ENCODE measurements around the gene LSM4.

Gene LSM4

GRCh38 chr19:18292810-18293641, 29.9 kb downstream of the LSM4 start:
- DNase-seq (ENCODE audit: low read depth in 1 of 2, low spot score in 1 of 2) = no peak

DNA sequence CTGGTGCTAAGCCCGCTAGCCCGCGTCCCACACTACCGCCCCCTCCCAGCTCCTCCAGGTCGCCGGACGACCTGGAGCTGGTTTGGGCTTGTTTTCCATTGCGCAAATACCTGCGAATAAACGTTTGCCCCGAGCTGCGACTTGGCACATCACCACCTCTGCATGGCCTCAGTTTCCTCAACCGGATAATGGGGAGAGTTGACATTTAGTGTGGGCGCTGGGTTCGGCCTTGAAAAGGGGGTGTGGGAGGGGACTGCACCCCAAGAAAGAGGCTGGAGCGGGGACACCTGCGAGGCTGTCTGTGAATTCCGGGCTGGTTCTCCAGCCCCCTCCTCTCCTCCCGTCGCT, 30.4 kb downstream of the LSM4 start:
- DNase-seq (ENCODE audit: low read depth in 1 of 2, low spot score in 1 of 2) = no peak

DNA sequence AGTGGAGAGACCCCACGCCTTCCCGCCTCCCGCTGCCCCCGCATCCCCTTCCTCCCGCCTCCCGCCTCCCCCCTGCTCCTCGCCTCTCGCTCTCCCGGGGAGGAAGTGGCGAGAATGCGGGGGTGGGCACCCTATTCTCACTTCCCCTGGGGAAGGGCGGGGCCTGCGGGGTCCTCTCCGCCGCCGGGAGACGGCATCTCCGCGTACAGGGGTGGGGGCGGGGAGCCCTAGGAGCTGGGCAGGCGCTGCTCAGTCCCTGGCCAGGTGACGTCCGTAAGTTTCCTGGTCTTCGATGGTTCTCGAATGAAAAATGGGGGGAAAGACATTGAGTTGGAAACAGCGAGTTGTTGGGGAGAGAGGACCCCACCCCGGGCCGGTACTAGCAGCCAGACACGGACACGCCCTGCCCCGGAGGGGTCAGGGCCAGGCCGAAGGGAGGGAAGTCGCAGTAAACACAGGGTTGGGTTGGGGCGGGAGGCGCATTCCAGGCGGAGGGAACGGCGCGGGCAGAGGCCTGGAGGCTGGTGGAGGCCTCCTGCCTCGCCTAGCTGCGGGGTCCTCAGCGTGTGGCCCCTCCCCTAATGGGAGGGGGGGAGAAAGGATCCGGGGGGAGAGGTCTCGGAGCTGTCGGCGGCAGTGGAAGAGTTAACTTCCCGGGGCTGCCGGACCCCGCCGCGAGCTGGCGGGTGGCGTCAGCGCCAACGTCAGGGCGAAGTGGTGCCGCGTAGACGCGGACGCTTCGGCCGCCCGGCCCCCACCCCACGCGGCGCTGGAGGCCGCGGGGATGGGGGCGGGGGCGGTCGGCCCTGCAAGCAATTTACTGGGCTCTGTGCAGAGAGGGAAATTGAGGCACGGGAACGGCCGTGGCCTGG, 31.1 kb downstream of the LSM4 start:
- DNase-seq (ENCODE audit: low read depth in 1 of 2, low spot score in 1 of 2) = peak in 1 of 2 donors; percentile 74

- DNase-seq (ENCODE audit: low read depth in 1 of 2, low spot score in 1 of 2) = no peak
Measured at GRCh38 chr19:18291019-18291524, 31.8 kb downstream of the LSM4 start.

GRCh38 chr19:18290302-18291018, 32.4 kb downstream of the LSM4 start:
- DNase-seq (ENCODE audit: low read depth in 1 of 2, low spot score in 1 of 2) = peak; percentile 67 to 79

- DNase-seq (ENCODE audit: low read depth in 1 of 2, low spot score in 1 of 2) = no peak
Measured at GRCh38 chr19:18289471-18290301, 33.2 kb downstream of the LSM4 start.

GRCh38 chr19:18287836-18288772, 34.8 kb downstream of the LSM4 start:
- DNase-seq (ENCODE audit: low read depth in 1 of 2, low spot score in 1 of 2) = no peak

- DNase-seq (ENCODE audit: low read depth in 1 of 2, low spot score in 1 of 2) = no peak
Measured at GRCh38 chr19:18286973-18287635, 35.8 kb downstream of the LSM4 start.

- no peak for DNase-seq (ENCODE audit: low read depth in 1 of 2, low spot score in 1 of 2)
Measured at GRCh38 chr19:18284712-18285360, 38.0 kb downstream of the LSM4 start.

- DNase-seq (ENCODE audit: low read depth in 1 of 2, low spot score in 1 of 2) = no peak
Measured at GRCh38 chr19:18283338-18283737, 39.5 kb downstream of the LSM4 start.

DNA sequence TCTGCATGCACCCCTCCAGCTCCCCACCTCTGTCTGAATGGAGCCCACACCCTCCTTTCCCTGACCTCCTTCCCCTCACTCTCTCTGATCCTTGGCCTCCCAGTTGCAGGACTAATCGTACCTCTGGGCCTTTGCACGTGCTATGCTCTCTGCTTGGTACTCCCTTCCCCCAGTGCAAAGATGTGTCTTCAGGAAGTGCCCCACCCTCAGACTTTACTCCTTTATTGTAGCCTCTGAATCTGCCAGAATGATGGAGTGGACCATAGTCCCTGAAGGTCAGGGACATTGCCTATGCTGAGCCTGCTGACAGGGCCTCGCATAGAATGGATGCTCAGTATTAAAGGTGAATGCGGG, 40.1 kb downstream of the LSM4 start:
- DNase-seq (ENCODE audit: low read depth in 1 of 2, low spot score in 1 of 2) = no peak

GRCh38 chr19:18282021-18282787, 40.7 kb downstream of the LSM4 start:
- no peak for DNase-seq (ENCODE audit: low read depth in 1 of 2, low spot score in 1 of 2)

DNA sequence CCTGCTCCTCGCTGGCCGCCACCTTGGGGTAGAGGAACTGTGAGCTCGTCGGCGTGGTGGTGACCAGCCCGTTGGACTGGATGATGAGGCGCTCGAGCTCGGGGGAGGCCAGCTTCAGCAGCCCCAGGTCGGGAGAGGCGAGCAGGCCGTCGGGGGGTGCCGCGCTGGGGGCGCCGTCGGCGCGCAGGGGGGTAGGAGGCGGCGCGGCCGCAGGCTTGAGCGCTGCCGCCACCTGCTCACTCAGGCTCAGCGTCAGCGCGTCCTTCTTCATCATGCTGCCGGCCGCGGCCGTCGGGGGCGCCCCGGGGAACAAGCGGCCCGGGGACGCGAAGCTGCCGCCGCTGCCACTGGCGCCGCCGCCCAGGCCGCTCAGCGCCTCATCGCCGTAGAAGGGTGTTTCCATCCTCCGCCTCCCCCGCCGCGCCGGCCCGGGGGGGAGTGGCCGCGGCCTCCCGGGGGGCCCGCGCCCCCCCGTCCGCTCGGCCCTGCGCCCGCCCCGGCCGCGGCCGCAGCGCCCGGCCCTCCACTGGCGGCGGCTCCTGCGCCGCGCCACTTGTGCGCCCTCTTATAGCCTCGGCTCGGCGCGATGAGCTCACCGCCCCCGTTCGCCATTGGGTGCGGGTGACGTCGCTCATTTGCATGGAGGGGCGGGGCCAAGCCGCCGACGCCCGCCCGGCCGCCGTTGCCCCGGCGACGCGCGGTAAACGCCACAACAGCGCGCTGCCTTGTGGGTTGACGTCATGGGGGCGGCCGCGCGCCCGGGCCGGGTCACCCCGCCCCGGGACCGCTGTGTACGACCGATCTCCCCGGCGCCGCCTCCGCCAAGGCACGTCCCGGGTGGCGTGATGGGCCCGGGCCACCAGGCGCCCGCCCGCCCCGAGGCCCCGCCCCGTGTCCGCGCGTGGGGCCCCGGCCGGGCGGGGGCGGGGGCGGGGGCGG, 41.5 kb downstream of the LSM4 start, which contains the start of gene JUND:
TSS of gene JUND (minus strand) at position 541 of the 939 bp plus-strand sequence. CDS start at position 403, 138 bp downstream.
- DNase-seq (ENCODE audit: low read depth in 1 of 2, low spot score in 1 of 2) = peak; percentile 92 to 94

- peak in 1 of 2 donors; percentile 62 for DNase-seq (ENCODE audit: low read depth in 1 of 2, low spot score in 1 of 2)
Measured at GRCh38 chr19:18280247-18281081, 42.4 kb downstream of the LSM4 start.

DNA sequence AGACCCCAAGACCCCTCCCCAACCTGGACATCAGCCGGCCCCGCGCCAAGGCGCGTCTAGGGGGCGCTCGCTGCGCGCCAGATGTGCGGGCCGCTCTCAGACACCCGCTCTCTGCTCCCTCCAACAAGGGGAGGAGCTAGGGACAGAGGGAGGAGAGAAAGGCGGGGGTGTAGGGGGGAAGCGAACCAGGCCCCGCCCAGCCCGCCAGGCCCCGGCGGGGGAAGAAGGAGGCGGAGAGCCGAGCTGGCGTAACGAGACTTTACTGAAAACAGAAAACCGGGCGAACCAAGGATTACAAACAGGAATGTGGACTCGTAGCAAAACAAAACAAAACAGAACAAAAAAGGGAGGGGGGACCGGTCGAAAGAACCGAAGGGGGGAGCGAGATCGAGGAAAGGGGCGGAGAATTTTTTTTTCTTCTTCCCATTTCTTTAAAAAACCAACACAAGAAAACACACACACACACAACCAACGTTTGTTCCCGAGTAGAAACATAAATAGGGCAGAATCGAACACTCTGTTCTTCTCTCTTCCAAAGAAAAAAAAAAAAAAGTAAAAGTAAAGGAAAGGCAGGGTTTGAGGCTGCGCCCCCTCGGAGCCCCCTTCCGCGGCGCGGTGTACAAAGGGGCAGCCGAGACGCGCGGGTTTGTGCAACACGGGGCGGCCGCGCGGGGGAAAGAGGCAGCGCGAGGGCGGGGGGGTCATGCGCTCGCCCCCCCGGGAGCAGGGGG, 43.2 kb downstream of the LSM4 start:
- DNase-seq (ENCODE audit: low read depth in 1 of 2, low spot score in 1 of 2) = peak; percentile 72 to 90

Measured in activated CD4-positive, alpha-beta T cell treated with anti-CD3 and anti-CD28 coated beads, Interleukin-2, amount 50 U/mL, for 24 hours (primary cell).